K562 (cell line): Measurements from ENCODE around the gene CCDC172.

Source experiments
- CTBP1 ChIP-seq: fragments of 450-650 bp; IDR thresholded peaks from 2 replicates; pipeline ENCODE4 v1.6.1; 2016; ENCODE audit warnings: borderline replicate concordance
- E2F5 ChIP-seq: sonication (generic); formaldehyde crosslinking; IDR thresholded peaks from 2 replicates; pipeline ENCODE4 v1.8.0; 2022; ENCODE audit warnings: mild to moderate bottlenecking, missing genetic modification reagents
- EP300 ChIP-seq: IDR thresholded peaks from 2 replicates; pipeline ENCODE4 v1.6.1; 2012; ENCODE audit warnings: low read length, improper control_type of control experiment
- ESRRA ChIP-seq: fragments of 450-650 bp; IDR thresholded peaks from 2 replicates; pipeline ENCODE4 v1.6.1; 2014; ENCODE audit warnings: low read depth, mild to moderate bottlenecking, moderate library complexity, borderline replicate concordance
- HCFC1 ChIP-seq: IDR thresholded peaks from 2 replicates; pipeline ENCODE4 v1.6.1; 2012; ENCODE audit warnings: low read depth, low read length, improper control_type of control experiment
- HDAC2 ChIP-seq: fragments of 450-650 bp; IDR thresholded peaks from 2 replicates; pipeline ENCODE4 v1.6.1; 2016; ENCODE audit warnings: mild to moderate bottlenecking
- MBD2 ChIP-seq: sonication (generic); IDR thresholded peaks from 2 replicates; pipeline ENCODE4 v1.6.1; 2016; ENCODE audit warnings: low read depth, borderline replicate concordance
- REST ChIP-seq, 2 experiments: fragments of 450-650 bp; formaldehyde crosslinking in 1 of 2; IDR thresholded peaks; 2 replicates each; pipeline versions ENCODE4 v1.4.0 to v1.6.1; 2014 to 2020; ENCODE audit warnings: mild to moderate bottlenecking in 2 of 2, borderline replicate concordance in 1 of 2, low read depth in 1 of 2
- TF ChIP-seq, protein P1 (sequence below): sonication (generic); formaldehyde crosslinking; IDR thresholded peaks from 2 replicates; pipeline ENCODE4 v1.9.0; 2022; ENCODE audit warnings: mild to moderate bottlenecking, missing genetic modification reagents
- TF ChIP-seq, protein P2 (sequence below), 2 experiments: fragments of 450-650 bp; IDR thresholded peaks; 2 replicates each; pipeline ENCODE4 v1.6.1; 2016
- TF ChIP-seq, protein P3 (sequence below): sonication (generic); formaldehyde crosslinking; IDR thresholded peaks from 2 replicates; pipeline ENCODE4 v1.8.1; 2023; ENCODE audit warnings: mild to moderate bottlenecking, missing genetic modification reagents
- TF ChIP-seq, protein P4 (sequence below), 2 experiments: IDR thresholded peaks; 2 replicates each; pipeline ENCODE4 v1.6.1; 2011; ENCODE audit warnings: borderline replicate concordance in 1 of 2, control low read depth in 1 of 2, low read depth in 1 of 2, low read length in 1 of 2, mild to moderate bottlenecking in 1 of 2, mixed read lengths in 1 of 2, moderate library complexity in 1 of 2; ENCODE audit not compliant: insufficient read depth in 1 of 2, insufficient read length in 1 of 2, poor library complexity in 1 of 2, severe bottlenecking in 1 of 2; ENCODE audit errors: extremely low read depth in 1 of 2

- no peak for TF ChIP-seq CTBP1
- TF ChIP-seq, protein P1, sequence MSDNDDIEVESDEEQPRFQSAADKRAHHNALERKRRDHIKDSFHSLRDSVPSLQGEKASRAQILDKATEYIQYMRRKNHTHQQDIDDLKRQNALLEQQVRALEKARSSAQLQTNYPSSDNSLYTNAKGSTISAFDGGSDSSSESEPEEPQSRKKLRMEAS: no peak
- no peak for TF ChIP-seq EP300
- TF ChIP-seq MBD2: no peak
- TF ChIP-seq, protein P2, sequence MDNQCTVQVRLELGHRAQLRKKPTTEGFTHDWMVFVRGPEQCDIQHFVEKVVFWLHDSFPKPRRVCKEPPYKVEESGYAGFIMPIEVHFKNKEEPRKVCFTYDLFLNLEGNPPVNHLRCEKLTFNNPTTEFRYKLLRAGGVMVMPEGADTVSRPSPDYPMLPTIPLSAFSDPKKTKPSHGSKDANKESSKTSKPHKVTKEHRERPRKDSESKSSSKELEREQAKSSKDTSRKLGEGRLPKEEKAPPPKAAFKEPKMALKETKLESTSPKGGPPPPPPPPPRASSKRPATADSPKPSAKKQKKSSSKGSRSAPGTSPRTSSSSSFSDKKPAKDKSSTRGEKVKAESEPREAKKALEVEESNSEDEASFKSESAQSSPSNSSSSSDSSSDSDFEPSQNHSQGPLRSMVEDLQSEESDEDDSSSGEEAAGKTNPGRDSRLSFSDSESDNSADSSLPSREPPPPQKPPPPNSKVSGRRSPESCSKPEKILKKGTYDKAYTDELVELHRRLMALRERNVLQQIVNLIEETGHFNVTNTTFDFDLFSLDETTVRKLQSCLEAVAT (IDR thresholded peaks at IDR 0.05): no peak
- TF ChIP-seq, protein P3, sequence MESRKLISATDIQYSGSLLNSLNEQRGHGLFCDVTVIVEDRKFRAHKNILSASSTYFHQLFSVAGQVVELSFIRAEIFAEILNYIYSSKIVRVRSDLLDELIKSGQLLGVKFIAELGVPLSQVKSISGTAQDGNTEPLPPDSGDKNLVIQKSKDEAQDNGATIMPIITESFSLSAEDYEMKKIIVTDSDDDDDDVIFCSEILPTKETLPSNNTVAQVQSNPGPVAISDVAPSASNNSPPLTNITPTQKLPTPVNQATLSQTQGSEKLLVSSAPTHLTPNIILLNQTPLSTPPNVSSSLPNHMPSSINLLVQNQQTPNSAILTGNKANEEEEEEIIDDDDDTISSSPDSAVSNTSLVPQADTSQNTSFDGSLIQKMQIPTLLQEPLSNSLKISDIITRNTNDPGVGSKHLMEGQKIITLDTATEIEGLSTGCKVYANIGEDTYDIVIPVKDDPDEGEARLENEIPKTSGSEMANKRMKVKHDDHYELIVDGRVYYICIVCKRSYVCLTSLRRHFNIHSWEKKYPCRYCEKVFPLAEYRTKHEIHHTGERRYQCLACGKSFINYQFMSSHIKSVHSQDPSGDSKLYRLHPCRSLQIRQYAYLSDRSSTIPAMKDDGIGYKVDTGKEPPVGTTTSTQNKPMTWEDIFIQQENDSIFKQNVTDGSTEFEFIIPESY (CRISPR knock-in tag): no peak
- TF ChIP-seq, protein P4, sequence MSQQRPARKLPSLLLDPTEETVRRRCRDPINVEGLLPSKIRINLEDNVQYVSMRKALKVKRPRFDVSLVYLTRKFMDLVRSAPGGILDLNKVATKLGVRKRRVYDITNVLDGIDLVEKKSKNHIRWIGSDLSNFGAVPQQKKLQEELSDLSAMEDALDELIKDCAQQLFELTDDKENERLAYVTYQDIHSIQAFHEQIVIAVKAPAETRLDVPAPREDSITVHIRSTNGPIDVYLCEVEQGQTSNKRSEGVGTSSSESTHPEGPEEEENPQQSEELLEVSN (IDR thresholded peaks at IDR 0.05; ENCODE audit: borderline replicate concordance in 1 of 2, extremely low read depth in 1 of 2, insufficient read depth in 1 of 2, insufficient read length in 1 of 2, low read depth in 1 of 2, low read length in 1 of 2, poor library complexity in 1 of 2, severe bottlenecking in 1 of 2): no peak
- TF ChIP-seq HDAC2: no peak
- 0 out of 2 replicates have a peak, but pooled peaks have one; percentile 13 for TF ChIP-seq REST (IDR thresholded peaks at IDR 0.05; ENCODE audit: borderline replicate concordance)
- no peak for TF ChIP-seq REST (CRISPR knock-in tag; IDR thresholded peaks at IDR 0.05; ENCODE audit: low read depth)
- no peak for TF ChIP-seq HCFC1
- no peak for TF ChIP-seq ESRRA
- no peak for TF ChIP-seq E2F5 (CRISPR knock-in tag)
Measured at GRCh38 chr10:116287906-116288501, 36.2 kb upstream of the CCDC172 start.
